Inflammatory macrophage (primary cell): ENCODE measurements around the gene CASZ1.

Source experiments
- DNase-seq, 2 donors: peaks; one replicate each; pipeline ENCODE4 v3.0.0-alpha.2; 2020 to 2022

Gene CASZ1

DNA sequence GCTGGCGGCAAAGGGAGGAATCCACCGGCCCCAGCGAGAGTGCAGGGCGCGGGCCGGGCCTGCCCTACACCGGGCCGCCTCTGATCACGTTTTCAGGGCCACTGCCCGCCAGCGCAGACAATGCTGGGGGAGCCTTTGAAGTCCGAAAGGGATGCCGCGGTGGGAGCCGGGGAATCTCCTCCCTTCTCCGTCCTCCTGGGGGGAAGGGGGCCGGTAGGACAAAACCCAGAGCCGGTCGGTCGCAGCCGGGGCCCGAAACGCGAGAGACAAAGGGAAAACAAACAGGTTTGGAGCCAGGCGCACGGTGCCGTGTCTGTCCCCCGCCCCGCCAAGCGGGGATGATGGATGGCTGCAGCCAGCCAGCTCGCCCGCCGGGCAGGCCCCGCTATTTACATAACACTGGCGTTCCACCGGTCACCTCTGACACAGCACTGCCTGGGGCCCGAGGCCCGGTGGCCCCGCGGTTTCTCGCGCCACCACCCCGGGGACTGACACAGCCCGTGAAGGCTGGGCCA is 92.0 kb downstream of the CASZ1 start:
- DNase-seq: no peak

DNA sequence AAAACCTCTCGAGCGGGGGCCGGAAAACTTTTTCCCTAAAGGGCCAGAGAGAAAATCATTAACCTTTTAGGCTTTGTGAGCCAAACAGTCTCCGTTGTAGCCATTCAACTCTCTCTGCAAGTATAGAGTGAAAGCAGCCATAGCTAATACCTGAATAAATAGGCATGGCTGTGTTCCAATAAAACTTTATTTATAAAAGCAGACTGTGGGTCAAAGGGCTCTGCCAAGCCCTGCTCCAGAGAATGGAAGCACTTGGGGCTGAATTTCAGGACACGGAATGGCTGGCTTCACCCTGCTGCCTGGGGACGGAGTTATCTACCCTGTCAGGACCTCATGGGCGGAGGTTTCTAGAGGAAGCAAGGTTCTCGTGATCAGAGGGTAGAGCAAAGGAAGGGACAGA is 92.7 kb downstream of the CASZ1 start:
- DNase-seq: no peak

- no peak for DNase-seq
These were observed 95.3 kb downstream of the CASZ1 start for GRCh38 chr1:10701145-10701544.

DNA sequence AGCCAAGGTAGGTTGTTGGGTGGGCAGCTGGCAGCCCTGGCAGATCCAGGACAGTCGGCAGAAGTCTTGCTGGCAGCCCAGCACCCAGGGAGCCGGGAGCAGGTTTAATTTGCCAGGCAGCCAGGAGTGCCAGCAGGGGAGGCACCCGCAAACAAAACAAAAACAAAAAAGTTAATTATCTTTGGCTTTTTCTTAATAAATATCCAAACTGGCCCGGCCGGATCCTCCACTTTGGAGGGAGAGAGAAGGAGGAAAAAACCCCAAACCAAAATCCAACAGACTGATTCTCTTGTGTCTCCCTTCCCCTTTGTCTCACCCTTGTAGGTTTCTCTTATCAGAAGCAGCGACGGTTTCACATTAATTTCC is 97.0 kb downstream of the CASZ1 start:
- no peak for DNase-seq

DNA sequence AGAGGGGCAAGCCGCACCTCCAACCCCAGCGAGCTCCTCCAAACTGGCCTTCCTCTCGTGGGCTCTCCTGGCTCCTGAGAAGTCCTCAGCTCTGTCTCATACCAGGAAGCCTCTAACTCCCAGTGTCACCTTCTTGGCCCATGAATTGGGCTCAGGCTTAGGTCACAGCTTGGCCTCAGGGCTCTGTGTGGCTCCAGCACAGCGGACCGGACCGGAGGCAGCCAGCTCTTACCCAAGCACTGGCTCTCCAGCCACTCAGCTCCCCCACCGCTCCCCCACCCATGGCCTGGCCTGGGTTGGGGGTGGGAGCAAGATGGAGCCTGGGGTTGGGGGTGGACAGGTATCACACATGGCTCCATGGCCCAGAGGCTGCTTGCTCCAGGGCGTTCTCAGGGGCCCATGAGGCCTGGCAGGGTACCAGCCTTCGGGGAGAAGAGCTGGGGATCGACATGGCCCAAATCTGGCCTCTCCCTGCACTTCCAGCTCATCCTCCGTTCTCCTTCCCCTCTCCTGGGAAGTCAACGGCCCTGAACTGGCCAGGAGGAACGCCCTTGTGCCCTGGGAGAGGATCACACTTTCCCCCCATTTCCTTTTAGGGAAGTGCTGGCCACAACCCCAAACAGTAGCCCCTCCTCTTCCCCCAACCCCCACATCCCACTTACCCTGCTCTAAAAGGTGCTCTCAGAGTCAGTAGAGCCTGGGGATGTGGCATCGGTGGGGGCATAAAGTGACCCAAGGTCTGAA is 97.5 kb downstream of the CASZ1 start:
- DNase-seq: no peak

GRCh38 chr1:10697621-10698160 is 98.8 kb downstream of the CASZ1 start:
- DNase-seq: no peak

- no peak for DNase-seq
These were observed 99.5 kb downstream of the CASZ1 start for GRCh38 chr1:10696977-10697376.

DNA sequence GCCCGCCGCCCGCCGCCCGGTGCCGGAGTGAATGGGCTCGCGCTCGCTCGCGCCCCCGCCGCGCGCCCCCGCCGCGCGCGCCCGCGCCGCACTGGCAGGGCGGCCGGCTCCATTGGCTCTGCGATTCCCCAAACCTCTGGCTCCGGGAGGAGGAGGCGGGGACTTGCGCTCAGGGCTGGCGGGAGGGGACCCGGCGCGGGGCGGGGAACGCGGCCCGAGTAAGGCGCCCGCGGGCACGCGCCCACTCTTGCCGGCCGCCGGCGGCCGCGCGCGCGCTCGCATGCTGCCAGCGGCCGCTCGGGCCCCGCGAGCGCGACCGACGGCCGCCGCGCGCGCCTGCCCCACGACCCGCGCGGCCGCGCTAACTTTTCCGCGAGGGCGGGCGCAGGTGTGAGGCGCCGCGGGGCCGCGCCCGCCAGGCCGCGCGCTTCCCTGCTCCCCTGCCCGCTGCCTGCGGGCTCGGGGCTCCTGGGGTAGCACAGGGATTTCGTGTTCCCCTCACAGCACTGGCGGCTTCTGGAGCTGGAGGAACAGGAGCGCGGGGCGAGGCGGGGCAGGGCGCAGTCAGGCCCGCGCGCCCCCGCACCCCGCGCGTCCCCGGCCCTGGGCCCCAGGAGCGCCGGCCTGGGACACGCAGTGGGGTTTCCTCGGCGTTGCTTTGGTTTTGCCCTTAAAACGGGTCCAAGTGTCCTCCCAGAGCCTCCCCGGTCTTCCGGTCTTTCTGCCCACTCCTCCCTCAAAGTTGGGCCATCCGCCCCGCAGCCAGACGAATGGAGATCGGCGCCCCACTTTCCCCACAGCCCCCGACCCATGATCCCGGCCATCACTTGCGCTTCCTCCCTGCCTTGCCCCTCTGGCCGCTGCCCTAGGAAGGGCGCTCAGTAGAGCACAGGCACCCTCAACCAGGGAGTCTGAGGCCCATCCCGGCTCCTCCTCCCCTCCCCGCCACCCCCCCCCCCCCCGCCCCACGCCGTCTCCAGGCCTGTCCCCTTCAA is 101.5 kb downstream of the CASZ1 start:
- peak; percentile 79 to 85 for DNase-seq

DNA sequence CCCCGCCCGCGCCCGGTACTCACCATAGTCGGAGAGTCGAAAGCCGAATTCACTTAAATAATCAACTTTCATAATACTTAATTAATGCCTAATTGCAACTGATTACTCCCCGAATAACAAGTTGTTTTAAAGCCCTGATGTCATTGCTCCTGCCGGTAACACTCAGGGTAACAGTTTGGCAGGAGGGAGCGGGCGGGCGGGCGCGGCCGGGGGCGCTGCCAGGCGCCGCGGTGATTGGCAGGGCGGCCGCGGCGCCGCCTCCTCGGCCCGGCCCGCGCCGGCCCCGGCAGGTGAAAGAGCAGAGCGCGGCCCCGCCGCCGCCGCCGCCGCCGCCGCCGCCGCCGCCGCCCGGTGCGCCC is 102.2 kb downstream of the CASZ1 start:
- peak in 1 of 2 donors; percentile 11 for DNase-seq

- peak; percentile 27 to 29 for DNase-seq
These were observed 102.8 kb downstream of the CASZ1 start for GRCh38 chr1:10693497-10694273.

- no peak for DNase-seq
These were observed 103.3 kb downstream of the CASZ1 start for GRCh38 chr1:10693152-10693496.

DNA sequence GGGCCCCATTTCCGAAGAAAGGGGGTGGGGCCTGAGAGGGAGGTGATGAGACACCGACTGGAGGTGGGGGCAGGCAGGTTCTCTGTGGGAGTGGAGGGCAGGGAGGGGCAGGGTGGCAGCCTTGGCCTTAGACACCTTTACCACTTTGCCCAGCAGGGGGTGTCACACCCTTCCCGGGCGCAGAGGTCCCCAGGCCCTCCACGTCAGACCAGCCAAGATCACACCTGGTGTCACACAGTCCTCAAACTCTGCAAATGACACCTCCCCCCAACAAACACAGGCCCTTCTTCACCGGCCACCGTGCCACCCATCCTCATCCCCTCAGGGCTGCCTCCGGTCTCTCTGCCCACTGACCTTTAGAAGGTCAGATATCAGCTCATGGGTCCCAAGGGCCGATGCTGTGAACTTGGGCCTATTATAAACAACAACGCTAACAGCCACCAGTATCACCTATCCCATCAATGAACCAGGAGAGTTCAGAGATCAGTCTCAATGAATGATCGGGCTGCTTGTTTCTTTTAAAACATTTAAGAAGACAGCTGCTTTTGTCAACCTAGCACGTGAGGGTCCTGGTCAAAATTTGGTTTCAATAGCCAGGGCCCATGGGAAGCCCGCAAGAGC is 103.9 kb downstream of the CASZ1 start:
- peak in 1 of 2 donors; percentile 19 for DNase-seq

DNA sequence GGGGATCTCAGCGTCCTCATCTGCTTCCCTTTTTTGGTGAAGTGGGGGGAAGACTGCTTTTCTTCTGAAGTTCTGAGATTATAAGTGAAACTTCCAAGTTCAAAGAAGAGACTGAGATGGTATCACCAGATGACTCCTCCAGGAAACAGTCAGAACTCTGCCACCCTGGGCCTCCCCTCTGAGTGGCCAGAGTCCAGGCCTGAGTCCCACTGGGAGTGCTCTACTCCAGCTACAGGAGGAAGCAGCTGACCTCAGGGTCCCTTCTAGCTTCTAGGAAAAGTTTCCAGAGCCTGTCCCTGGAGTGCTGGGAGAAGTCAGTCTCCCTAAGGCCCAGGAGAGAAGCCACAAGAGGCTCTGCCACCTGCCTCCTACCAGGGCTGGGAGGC is 104.7 kb downstream of the CASZ1 start:
- DNase-seq: no peak

DNA sequence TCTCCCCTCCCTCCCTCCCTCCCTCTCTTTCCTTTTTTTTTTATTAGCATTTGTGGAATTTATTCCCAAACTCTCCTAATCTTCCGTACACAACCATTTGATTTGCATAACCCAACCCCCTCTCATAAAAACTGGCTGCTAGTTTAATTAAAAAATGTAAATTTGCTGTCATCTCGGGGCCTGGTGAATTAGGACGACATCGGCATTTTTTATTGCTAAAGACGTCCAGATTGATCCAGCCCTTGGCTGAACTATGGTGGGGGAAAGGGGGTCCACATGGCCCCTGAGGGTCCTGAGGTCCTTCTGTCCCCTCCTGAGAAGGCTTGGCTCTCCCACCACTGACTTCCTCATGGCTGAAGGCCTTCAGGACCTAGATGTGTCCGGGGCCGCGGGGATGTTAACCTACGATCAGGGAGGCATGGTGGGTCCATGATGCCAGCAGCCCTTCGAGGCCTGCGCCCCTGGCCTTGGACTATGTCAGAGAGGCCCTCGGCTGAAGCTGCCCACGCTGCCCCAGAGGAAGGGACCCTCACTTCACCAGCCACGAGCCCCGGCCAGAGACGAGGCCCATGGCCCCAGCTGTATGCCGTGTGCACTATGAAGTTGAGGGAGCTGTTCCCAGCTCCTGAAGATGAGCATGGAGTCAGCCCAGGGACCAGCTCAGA is 105.2 kb downstream of the CASZ1 start:
- DNase-seq: no peak

DNA sequence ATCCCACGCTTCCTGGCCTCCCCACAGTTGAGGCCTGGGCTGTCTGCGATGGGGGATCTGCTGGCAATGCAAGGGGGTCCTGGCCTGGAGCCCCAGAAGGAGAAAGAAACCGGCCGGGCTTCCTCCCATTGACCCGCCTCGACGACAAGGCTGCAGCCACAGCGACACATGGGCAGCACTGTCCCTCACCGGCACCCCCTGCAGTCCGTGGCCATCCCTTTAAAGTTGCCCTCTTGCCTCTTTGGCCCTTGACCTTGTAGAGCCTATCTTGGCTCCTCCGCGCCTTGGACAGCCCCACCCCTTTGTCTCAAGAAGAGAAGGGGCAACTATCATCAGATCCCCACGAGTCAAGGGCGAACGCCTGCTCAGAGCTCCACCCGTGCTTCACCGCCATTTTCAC is 106.0 kb downstream of the CASZ1 start:
- DNase-seq: no peak

DNA sequence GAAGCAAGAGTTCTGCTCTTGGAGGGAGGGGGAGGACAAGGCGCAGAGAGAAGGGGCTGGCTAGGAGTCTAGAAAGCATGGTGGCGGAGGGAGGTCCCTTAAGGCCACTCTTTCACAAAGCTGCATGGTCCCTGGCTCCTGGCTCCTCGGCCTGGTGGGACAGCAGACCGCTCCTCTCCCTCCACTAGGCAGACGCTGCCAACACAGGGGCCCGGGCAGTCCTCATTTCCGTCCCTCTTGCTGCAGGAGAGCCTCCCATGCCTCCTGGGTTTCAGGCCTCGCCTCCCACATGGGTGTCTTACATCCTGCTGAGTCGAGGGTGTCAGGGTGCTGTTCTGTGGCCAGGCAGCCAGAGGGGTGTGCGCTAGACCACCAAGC is 108.0 kb downstream of the CASZ1 start:
- DNase-seq: no peak

DNA sequence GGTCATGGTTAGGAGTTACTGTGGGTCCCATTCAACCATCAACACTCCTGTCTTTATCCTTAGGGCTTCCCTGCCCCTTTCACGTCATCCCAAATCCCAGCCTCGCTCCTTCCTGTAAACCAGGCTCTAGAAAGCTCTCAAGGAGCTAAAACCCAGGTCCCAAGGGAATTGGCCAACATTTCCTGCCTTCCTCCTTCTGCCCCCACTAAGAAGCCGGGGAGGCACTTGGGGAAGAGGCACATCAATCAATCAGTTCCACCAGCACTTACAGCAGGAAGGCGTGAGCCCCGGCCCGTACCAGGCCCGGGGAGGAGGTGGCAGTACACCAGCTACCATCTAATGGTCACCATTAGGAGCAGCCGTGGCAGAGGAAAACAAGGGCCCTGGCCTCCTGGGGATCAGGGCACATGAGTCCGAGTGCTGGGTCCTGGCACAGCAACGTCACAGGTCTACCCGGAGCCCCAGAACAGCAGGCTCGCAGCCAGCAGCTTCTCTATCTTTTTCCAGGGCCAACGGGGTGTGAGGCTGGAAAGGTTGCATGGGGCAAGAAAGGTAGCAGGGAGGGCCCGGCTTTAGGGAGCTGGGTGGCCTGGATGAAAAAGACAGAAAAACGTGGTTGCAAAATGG is 108.6 kb downstream of the CASZ1 start:
- no peak for DNase-seq

DNA sequence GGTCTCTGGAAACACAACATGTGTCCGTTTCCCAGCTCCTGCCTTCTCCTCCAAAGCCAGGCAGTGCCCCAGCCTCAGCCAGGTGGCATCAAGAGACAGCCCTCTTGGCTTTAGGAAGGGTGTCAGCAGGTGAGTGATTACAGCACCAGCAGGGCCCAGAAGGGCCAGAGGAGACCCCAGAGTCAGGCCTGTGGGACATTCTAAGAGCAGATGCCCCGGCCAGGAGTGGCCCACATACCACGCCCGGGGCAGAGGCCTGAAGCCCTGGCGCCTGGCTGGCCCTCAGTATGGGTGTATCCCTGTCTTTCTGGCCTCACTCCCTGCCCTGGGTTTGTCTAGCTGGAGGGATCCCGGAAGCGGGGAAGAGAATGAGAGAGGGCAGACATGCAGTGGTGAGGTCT is 109.2 kb downstream of the CASZ1 start:
- no peak for DNase-seq

GRCh38 chr1:10686404-10687040 is 109.9 kb downstream of the CASZ1 start:
- DNase-seq: no peak

- DNase-seq: no peak
These were observed 110.5 kb downstream of the CASZ1 start for GRCh38 chr1:10685808-10686403.
